Stimulated activated naive CD8-positive, alpha-beta T cell treated with anti-CD3 and anti-CD28 coated beads, Interleukin-15, amount 100 ng/mL, for 72 hours (primary cell): ENCODE data around the gene INPP5B.

Experiments used
- ATAC-seq: fragments of 150-1000 bp; cut with Tn5 transposase; 2 replicates; pipeline ENCODE4 v1.10.0; 2021; ENCODE audit warnings: mild to moderate bottlenecking, moderate library complexity
- DNase-seq, 2 donors: peaks; one replicate each; pipeline ENCODE4 v3.0.0; 2021 to 2022
- H3K27ac Mint-ChIP-seq, 2 donors: one replicate each; pipeline ENCODE4 v1.8.0; 2022; ENCODE audit warnings: mild to moderate bottlenecking in 2 of 2, mixed read lengths in 2 of 2, moderate library complexity in 2 of 2
- H3K27me3 Mint-ChIP-seq: one replicate; pipeline ENCODE4 v1.8.0; 2022; ENCODE audit warnings: mixed read lengths
- H3K4me1 Mint-ChIP-seq: one replicate; pipeline ENCODE4 v1.8.0; 2022; ENCODE audit warnings: mild to moderate bottlenecking, mixed read lengths
- H3K4me3 Mint-ChIP-seq, 2 donors: one replicate each; pipeline ENCODE4 v1.8.0; 2022; ENCODE audit warnings: mild to moderate bottlenecking in 2 of 2, mixed read lengths in 2 of 2, moderate library complexity in 1 of 2
- H3K9me3 Mint-ChIP-seq, 2 donors: one replicate each; pipeline ENCODE4 v1.8.0; 2022; ENCODE audit warnings: mixed read lengths in 2 of 2

INPP5B gene

DNA sequence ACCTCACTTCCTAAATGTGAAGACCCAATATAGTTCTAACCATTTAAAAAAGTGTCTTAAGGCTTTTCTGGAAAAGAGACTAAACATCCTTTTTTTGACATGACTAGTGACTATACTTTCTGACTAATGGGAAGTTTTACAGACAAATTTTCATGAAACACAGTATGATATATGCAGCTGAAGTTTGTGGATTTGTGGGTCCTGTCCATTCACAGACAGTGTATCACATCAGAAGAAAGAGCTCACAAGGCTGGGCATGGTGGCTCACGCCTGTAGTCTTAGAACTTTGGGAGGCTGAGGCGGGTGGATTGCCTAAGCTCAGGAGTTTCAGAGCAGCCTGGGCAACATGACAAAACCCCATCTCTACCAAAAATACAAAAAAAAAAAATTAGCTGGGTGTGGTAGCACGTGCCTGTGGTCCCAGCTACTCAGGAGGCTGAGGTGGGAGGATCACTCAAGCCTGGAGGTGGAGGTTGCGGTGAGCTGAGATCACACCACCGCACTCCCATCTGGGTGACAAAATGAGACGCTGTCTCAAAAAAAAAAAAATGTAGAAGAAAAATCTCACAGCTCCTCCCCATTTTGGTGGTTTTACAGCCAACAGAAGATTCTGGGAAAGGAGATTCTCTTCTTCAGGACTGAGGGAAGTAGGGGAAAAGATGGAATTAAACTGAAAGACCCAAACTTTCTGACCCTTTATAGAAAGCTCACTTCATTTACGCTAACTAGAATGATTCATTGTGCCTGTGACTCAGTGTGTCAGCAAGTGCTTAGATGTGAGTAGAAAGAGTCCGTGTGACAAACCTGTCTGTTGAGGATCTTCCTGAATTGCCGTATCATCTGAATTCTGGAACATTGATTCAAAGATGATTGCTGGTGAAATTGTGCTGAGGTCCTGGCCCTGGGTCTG, 123.7 kb downstream of the INPP5B start:
- no peak for DNase-seq
- no peaks in the 10 kb centered on the region for H3K9me3 Mint-ChIP-seq
- H3K27me3 Mint-ChIP-seq: no peaks in the 10 kb centered on the region
- no peak for ATAC-seq
- no peak overlapping the region for H3K27ac Mint-ChIP-seq
- no peak overlapping the region for H3K4me3 Mint-ChIP-seq
- peaks cover 17% of the 10 kb centered on the region for H3K4me1 Mint-ChIP-seq

GRCh38 chr1:37821481-37821880, 125.4 kb downstream of the INPP5B start:
- H3K4me3 Mint-ChIP-seq: no peak overlapping the region
- no peak for DNase-seq
- no peak for ATAC-seq
- no peaks in the 10 kb centered on the region for H3K9me3 Mint-ChIP-seq
- H3K4me1 Mint-ChIP-seq: peaks cover 17% of the 10 kb centered on the region
- no peaks in the 10 kb centered on the region for H3K27me3 Mint-ChIP-seq
- H3K27ac Mint-ChIP-seq: no peak overlapping the region

- ATAC-seq (no peak), DNase-seq (no peak)
- Mint-ChIP-seq H3K9me3 (no peaks in the 10 kb centered on the region), H3K4me1 (no peaks in the 10 kb centered on the region), H3K27ac (peak overlapping the region in 1 of 2 donors; percentile 84), H3K4me3 (no peak overlapping the region), H3K27me3 (no peaks in the 10 kb centered on the region)
Observed at GRCh38 chr1:37817481-37817880, 129.4 kb downstream of the INPP5B start.

DNA sequence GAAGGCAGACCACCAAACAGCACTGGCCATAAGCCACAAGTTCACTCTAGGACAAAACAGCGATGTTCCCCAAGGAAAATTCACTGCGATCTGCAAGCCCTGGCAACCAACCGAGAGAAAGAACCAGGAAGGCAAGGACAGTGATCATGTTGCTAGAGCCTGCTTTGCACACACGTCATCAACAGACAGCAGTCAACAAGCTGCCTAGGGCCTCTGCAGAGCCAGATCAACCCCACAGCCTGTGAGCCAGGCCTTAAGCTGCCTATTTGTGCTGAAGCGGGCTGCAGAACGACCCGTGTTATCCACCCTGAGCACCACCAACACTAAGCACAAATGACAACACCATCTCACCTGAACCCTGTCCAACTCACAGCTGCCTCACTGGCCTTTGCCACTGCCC, 132.6 kb downstream of the INPP5B start:
- no peak overlapping the region for H3K4me3 Mint-ChIP-seq
- DNase-seq (no peak), ATAC-seq (no peak)
- H3K27ac Mint-ChIP-seq: no peak overlapping the region
- peaks cover 26% of the 10 kb centered on the region for H3K4me1 Mint-ChIP-seq
- H3K27me3 Mint-ChIP-seq: no peaks in the 10 kb centered on the region
- H3K9me3 Mint-ChIP-seq: no peaks in the 10 kb centered on the region

GRCh38 chr1:37813529-37814145, 133.2 kb downstream of the INPP5B start:
- Mint-ChIP-seq H3K4me1 (peaks cover 32% of the 10 kb centered on the region), H3K9me3 (no peaks in the 10 kb centered on the region), H3K27me3 (no peaks in the 10 kb centered on the region), H3K27ac (no peak overlapping the region), H3K4me3 (no peak overlapping the region)
- DNase-seq (no peak), ATAC-seq (no peak)

GRCh38 chr1:37811027-37811655, 135.7 kb downstream of the INPP5B start:
- no peak for ATAC-seq
- H3K4me3 Mint-ChIP-seq: no peak overlapping the region
- H3K9me3 Mint-ChIP-seq: no peaks in the 10 kb centered on the region
- peak; percentile 59 to 66 for DNase-seq
- peaks cover 49% of the 10 kb centered on the region for H3K4me1 Mint-ChIP-seq
- no peaks in the 10 kb centered on the region for H3K27me3 Mint-ChIP-seq
- no peak overlapping the region for H3K27ac Mint-ChIP-seq
